Progenitor cell of endocrine pancreas (in vitro differentiated cells): ENCODE results near the gene WDR89. TPM values are rescaled to one million over a fixed set of nuclear protein-coding genes. Genes with fewer than 3 reads are reported as not detected.

Experiments used
- DNase-seq: peaks from one replicate; pipeline ENCODE4 v3.0.0; 2021; ENCODE audit warnings: low spot score; ENCODE audit not compliant: unreplicated experiment
- H3K27ac Mint-ChIP-seq: 2 replicates; pipeline ENCODE4 v1.8.0; 2021; ENCODE audit warnings: mild to moderate bottlenecking, moderate library complexity, mixed read lengths
- H3K27me3 Mint-ChIP-seq: 2 replicates; pipeline ENCODE4 v1.8.0; 2021; ENCODE audit warnings: mixed read lengths
- H3K36me3 Mint-ChIP-seq: 2 replicates; pipeline ENCODE4 v1.8.0; 2022; ENCODE audit warnings: mixed read lengths; ENCODE audit not compliant: insufficient read depth
- H3K4me1 Mint-ChIP-seq: 2 replicates; pipeline ENCODE4 v1.8.0; 2021; ENCODE audit warnings: low read depth, mixed read lengths
- H3K4me3 Mint-ChIP-seq: 2 replicates; pipeline ENCODE4 v1.8.0; 2021; ENCODE audit warnings: low read depth, mild to moderate bottlenecking, moderate library complexity, mixed read lengths
- H3K9me3 Mint-ChIP-seq: 2 replicates; pipeline ENCODE4 v1.8.0; 2021; ENCODE audit warnings: low read depth, mixed read lengths
- CTCF ChIP-seq: fragments of 200-600 bp; sonication (generic); IDR thresholded peaks from one replicate; pipeline ENCODE4 v1.5.0; 2021; ENCODE audit warnings: antibody characterized with exemption, mild to moderate bottlenecking; ENCODE audit not compliant: unreplicated experiment
- total RNA-seq: library from RNA; stranded (reverse); gene quantifications from 2 replicates; pipeline ENCODE4 v1.2.1, GENCODE V29; 2021

WDR89 gene
- total RNA-seq, 1 donor from 2014 or later = 20.6 TPM

GRCh38 chr14:63563370-63564026 is 78.2 kb downstream of the WDR89 start:
- Mint-ChIP-seq H3K4me3 (no peak overlapping the region), H3K4me1 (peaks cover 3% of the 10 kb centered on the region), H3K9me3 (no peaks in the 10 kb centered on the region), H3K27ac (no peak overlapping the region), H3K36me3 (no peaks in the 10 kb centered on the region), H3K27me3 (no peaks in the 10 kb centered on the region)
- no peak for DNase-seq
- no peak for TF ChIP-seq CTCF

GRCh38 chr14:63562405-63562804 is 79.3 kb downstream of the WDR89 start:
- Mint-ChIP-seq H3K9me3 (no peaks in the 10 kb centered on the region), H3K4me3 (no peak overlapping the region), H3K27me3 (no peaks in the 10 kb centered on the region), H3K27ac (no peak overlapping the region), H3K4me1 (peaks cover 3% of the 10 kb centered on the region), H3K36me3 (no peaks in the 10 kb centered on the region)
- DNase-seq = no peak
- no peak for TF ChIP-seq CTCF

- TF ChIP-seq CTCF = no peak
These were observed 86.1 kb downstream of the WDR89 start for GRCh38 chr14:63555572-63555971.

GRCh38 chr14:63551332-63551731 is 90.3 kb downstream of the WDR89 start:
- H3K36me3 Mint-ChIP-seq = no peaks in the 10 kb centered on the region
- no peak overlapping the region for H3K27ac Mint-ChIP-seq
- peaks cover 2% of the 10 kb centered on the region for H3K4me1 Mint-ChIP-seq
- H3K9me3 Mint-ChIP-seq = no peaks in the 10 kb centered on the region
- no peak for TF ChIP-seq CTCF
- no peak overlapping the region for H3K4me3 Mint-ChIP-seq
- H3K27me3 Mint-ChIP-seq = no peaks in the 10 kb centered on the region
- no peak for DNase-seq

More at GRCh38 chr14:63555572-63555971, 86.1 kb downstream of the WDR89 start:
- H3K27ac Mint-ChIP-seq = no peak overlapping the region
- H3K27me3 Mint-ChIP-seq = no peaks in the 10 kb centered on the region
- no peaks in the 10 kb centered on the region for H3K9me3 Mint-ChIP-seq
- no peaks in the 10 kb centered on the region for H3K4me1 Mint-ChIP-seq
- H3K36me3 Mint-ChIP-seq = no peaks in the 10 kb centered on the region
- DNase-seq = no peak
- no peak overlapping the region for H3K4me3 Mint-ChIP-seq

GRCh38 chr14:63547798-63548335 is 93.8 kb downstream of the WDR89 start:
- no peak overlapping the region for H3K4me3 Mint-ChIP-seq
- H3K36me3 Mint-ChIP-seq = no peaks in the 10 kb centered on the region
- H3K27me3 Mint-ChIP-seq = no peaks in the 10 kb centered on the region
- no peak for TF ChIP-seq CTCF
- H3K9me3 Mint-ChIP-seq = no peaks in the 10 kb centered on the region
- DNase-seq = no peak
- peaks cover 5% of the 10 kb centered on the region for H3K4me1 Mint-ChIP-seq
- peak overlapping the region; percentile 69 for H3K27ac Mint-ChIP-seq

Other genes with a start within 250 kb of the WDR89 start
- gene PPP2R5E, start 98.5 kb downstream of the WDR89 start, total RNA-seq = 55.3 and 56.7 TPM in 2 replicates
- 6.4 and 6.5 TPM in 2 replicates for gene SGPP1, start 86.2 kb upstream of the WDR89 start, total RNA-seq
- gene SYNE2, start 211.1 kb upstream of the WDR89 start, total RNA-seq = 108 and 113 TPM in 2 replicates